Naive B cell (primary cell): ENCODE data around the gene TMEM144. TPM values are rescaled to one million over a fixed set of nuclear protein-coding genes. Genes with fewer than 3 reads are reported as not detected.

Experiments used
- ATAC-seq, 2 donors: fragments of 150-1000 bp; cut with Tn5 transposase; 2 replicates each; pipeline ENCODE4 v1.10.0; 2021; ENCODE audit warnings: low read depth in 2 of 2, mild to moderate bottlenecking in 2 of 2, moderate library complexity in 2 of 2
- DNase-seq: peaks from one replicate; pipeline ENCODE4 v3.0.0; 2022
- H3K27ac Mint-ChIP-seq, 6 donors: one replicate each; pipeline ENCODE4 v1.8.0; 2020 to 2022; ENCODE audit warnings: mild to moderate bottlenecking in 6 of 6, mixed read lengths in 6 of 6, moderate library complexity in 5 of 6, inconsistent platforms in 2 of 6
- H3K27me3 Mint-ChIP-seq, 3 donors: one replicate each; pipeline ENCODE4 v1.8.0; 2021 to 2022; ENCODE audit warnings: mixed read lengths in 3 of 3, mild to moderate bottlenecking in 1 of 3
- H3K36me3 Mint-ChIP-seq, 2 donors: one replicate each; pipeline ENCODE4 v1.8.0; 2020 to 2022; ENCODE audit warnings: mixed read lengths in 2 of 2, inconsistent platforms in 1 of 2, mild to moderate bottlenecking in 1 of 2
- H3K4me1 Mint-ChIP-seq, 3 donors: one replicate each; pipeline ENCODE4 v1.8.0; 2020 to 2022; ENCODE audit warnings: mixed read lengths in 3 of 3, inconsistent platforms in 1 of 3, mild to moderate bottlenecking in 1 of 3, moderate library complexity in 1 of 3
- H3K4me3 Mint-ChIP-seq, 8 donors: one replicate each; pipeline ENCODE4 v1.8.0; 2020 to 2022; ENCODE audit warnings: mild to moderate bottlenecking in 8 of 8, mixed read lengths in 8 of 8, moderate library complexity in 8 of 8, inconsistent platforms in 2 of 8
- H3K9me3 Mint-ChIP-seq, 7 donors: one replicate each; pipeline ENCODE4 v1.8.0; 2020 to 2022; ENCODE audit warnings: mixed read lengths in 7 of 7, mild to moderate bottlenecking in 5 of 7, inconsistent platforms in 2 of 7, moderate library complexity in 1 of 7
- polyA plus RNA-seq, 6 donors: library from polyadenylated mRNA; unstranded; fragments of 300-500 nt; fragmentation: Illumina TruSeq; gene quantifications; one replicate each; pipeline ENCODE4 v1.2.3, GENCODE V29; 2021; ENCODE audit warnings: low read depth in 6 of 6

Gene TMEM144
- polyA plus RNA-seq = not detected

DNA sequence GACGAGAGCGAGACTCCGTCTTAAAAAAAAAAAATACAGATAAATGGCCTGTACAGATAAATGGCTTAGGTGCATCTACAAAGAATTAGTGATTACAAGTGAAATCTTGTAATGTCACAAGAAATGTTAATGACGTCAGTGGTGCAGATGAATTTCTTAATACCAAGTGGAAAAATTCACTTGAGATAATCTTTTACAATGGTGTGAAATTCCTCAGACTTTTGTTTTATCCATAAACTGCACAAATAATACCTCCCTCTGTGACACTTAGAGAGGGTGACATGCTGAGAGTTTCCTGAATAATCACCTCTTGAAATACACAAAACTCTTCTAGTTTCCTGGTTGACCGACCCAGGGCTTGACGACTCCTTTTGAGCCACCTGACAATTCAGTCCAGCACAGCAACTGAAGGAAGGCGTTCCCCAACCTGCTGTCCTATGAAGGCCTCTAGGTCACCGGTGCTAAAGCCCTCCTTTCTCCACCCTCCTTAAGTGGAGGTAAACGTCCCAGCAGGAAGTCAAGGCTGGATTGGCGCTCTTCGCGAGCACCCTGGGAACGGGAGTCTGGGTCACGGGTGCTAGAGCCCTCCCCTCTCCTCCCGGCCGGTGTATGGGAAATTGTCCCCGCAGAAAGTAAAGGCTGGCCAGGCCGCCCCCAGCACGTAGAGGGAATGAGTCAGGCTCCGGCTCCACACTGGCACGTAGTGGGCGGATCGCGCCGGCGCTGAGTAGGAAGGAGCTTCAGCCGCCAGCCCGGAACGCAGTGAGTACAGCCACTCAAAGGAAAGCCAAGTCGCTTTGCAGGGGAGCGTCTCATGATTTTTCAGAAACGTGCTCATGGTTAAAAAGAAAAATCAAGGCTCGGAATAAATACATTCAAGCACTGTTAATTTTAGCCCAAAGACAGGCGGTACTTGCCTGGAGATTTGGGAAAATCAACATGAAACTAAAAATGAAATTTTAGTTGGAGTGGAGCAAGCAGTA, at the start of gene TMEM144:
Gene TMEM144, plus strand, starts transcription at position 662 of the 983 bp plus-strand sequence. CDS start 2,182 bp downstream, outside the sequence.
- peak within 1 kb of the TSS; percentile 75 to 91 (median 88) for H3K4me3 Mint-ChIP-seq
- no peaks in the 10 kb centered on the region for H3K36me3 Mint-ChIP-seq
- H3K9me3 Mint-ChIP-seq = peaks cover 0 to 4% (median 0%) of the 10 kb centered on the region in 7 donors
- H3K27ac Mint-ChIP-seq = peak within 1 kb of the TSS in 4 of 6 donors; percentile 10 to 74 (median 42)
- peaks cover 0 to 29% (median 5%) of the 10 kb centered on the region in 3 donors for H3K27me3 Mint-ChIP-seq
- no peak for DNase-seq
- ATAC-seq = peak; percentile 41 to 72
- peaks cover 15 to 18% (median 16%) of the 10 kb centered on the region in 3 donors for H3K4me1 Mint-ChIP-seq

DNA sequence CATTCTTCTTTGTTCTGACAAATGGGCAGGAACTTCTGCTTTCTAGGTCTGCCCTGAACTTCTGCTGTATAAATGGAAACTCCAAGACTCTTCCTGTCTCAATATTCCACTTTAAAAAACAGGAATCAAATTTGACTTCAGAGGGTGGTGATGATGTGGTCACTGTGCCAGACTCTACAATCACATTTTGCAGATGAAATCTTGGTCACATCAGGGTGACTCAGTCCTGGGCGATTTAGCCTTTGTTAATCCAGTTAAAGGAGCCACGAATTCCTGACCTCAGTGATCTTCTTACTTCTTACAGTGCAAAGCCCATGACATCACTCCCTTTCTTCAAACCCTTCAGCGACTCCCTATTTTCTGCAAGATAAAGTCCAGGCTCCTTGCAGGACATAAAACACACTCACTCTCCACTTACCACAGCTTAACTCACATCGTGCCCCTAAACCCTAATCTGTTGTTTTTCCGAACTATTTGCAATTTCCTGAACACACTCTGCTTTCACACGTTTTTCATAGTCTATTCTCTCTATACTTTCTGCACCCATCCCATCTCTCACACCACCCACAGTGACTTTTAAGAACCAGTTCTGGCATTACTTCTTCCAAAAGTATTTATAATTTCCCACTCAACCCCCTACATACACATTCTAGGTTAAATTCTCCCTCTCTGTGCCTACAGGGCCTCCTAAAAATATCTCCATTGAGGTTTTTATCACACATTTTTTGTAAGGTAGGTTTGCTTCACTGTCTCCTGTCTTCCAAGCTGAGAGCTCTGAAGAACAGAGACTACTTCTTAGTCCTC, 48.5 kb upstream of the TMEM144 start:
- Mint-ChIP-seq H3K9me3 (peaks cover 0 to 3% (median 0%) of the 10 kb centered on the region in 7 donors), H3K27ac (peak overlapping the region in 1 of 6 donors; percentile 7), H3K4me1 (no peaks in the 10 kb centered on the region), H3K36me3 (no peaks in the 10 kb centered on the region), H3K27me3 (peaks cover 15 to 22% (median 19%) of the 10 kb centered on the region in 3 donors), H3K4me3 (no peak overlapping the region)
- no peak for DNase-seq
- ATAC-seq = no peak

DNA sequence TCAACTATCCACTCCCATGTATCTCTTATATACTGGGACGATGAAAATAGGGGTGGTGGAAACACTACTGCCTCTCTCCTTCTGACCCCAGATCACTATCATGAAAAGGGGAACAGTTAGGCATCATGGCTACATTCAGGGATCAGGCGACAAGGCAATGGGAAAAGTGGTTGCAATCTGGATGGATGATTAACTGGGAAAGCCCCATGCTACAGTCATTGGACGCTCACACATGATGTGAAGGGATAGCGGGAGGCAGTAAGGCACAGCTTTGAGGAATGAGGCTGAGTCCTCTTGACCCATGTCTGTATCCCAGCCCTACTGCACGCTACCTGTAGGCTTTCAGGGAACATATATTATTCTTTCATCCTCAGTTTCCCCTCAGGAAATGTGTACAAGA, 47.7 kb upstream of the TMEM144 start:
- Mint-ChIP-seq H3K27ac (no peak overlapping the region), H3K9me3 (peaks cover 0 to 3% (median 0%) of the 10 kb centered on the region in 7 donors), H3K4me1 (no peaks in the 10 kb centered on the region), H3K36me3 (no peaks in the 10 kb centered on the region), H3K27me3 (peaks cover 19 to 23% (median 19%) of the 10 kb centered on the region in 3 donors), H3K4me3 (no peak overlapping the region)
- ATAC-seq = no peak
- no peak for DNase-seq

DNA sequence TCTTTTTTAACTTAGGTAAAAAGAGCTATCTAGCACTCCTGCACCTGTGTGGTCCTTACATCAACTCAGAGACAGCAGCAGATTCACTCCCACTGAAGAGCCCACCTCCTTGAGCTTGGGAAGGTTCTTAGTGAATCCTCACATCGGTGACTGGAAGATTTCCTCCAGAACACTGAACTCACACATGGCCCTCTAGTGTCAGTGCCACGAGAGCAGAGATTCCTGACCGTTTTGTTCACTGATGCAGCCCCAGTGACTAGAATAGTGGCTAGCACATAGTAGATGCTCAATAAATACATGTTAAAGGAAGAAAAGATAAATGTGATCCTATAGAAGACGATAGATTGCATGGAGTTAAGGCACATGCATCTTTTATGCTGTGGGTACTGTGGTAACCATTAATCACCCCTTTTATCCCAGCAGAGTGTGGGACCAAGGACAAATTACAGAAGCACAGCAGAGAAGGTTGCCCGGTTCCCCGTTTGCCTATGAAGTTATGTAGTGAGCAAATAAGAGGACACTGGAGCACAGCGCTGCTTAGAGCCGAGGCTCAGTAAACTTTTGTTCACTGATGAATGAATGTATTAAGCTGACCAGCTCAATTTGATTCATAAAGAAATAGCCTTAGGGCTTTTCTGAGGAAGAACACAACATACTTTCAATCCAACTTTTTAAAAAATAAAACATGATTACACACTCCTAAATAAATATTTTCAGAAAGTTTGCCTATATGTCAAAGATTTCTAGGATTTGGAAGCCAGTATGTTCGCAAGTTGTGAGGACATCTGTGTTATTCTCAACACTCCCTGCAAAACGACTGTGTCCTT, 46.1 kb upstream of the TMEM144 start:
- H3K4me1 Mint-ChIP-seq = no peaks in the 10 kb centered on the region
- H3K27ac Mint-ChIP-seq = no peak overlapping the region
- H3K9me3 Mint-ChIP-seq = peaks cover 0 to 3% (median 0%) of the 10 kb centered on the region in 7 donors
- H3K27me3 Mint-ChIP-seq = peaks cover 23 to 29% (median 23%) of the 10 kb centered on the region in 3 donors
- no peak for ATAC-seq
- no peak overlapping the region for H3K4me3 Mint-ChIP-seq
- no peaks in the 10 kb centered on the region for H3K36me3 Mint-ChIP-seq
- no peak for DNase-seq

DNA sequence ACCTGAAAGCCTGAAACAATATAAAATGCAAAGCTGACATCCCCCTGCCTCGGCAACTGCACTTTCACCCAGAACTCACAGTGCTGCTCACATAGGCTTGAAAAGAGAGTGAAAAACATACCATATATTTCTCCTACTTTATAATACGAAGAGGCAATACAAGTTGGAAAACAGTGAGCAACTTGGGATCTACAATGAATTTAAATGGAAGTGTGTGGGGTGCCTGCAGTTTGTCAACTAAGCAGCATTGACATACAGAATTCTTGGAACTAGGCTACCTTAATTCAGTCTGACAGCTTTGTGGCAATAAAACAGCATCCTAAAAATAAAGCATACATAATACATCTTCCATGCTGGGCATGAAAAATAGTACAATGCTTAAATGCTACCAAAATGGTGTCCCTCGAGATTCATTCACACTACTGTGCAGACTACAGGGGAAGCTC, 45.5 kb upstream of the TMEM144 start:
- peaks cover 24 to 34% (median 24%) of the 10 kb centered on the region in 3 donors for H3K27me3 Mint-ChIP-seq

DNA sequence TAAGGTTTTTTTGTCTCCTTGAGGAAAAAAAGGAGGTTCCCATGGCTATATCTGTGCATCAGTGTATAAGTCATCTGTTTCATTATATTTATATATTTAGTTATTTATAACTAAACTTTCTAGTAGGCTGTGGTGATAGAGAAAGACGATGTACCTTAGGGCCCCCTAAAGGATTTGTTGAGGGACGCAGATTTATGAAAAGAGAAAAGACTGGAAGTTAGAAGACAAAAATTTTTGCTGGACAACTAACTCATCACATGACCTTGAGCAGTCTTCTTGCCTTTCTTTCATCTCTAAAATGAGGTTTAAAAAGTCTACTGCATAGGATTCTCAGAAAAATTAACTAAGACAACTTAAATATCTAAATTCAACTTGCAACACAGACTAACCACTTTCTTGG, 43.6 kb upstream of the TMEM144 start:
- no peak overlapping the region for H3K27ac Mint-ChIP-seq
- peaks cover 0 to 11% (median 0%) of the 10 kb centered on the region in 3 donors for H3K4me1 Mint-ChIP-seq
- ATAC-seq = no peak
- DNase-seq = no peak
- H3K36me3 Mint-ChIP-seq = no peaks in the 10 kb centered on the region
- peaks cover 0 to 3% (median 0%) of the 10 kb centered on the region in 7 donors for H3K9me3 Mint-ChIP-seq
- H3K27me3 Mint-ChIP-seq = peaks cover 33% of the 10 kb centered on the region in 3 donors
- no peak overlapping the region for H3K4me3 Mint-ChIP-seq

More for the DNA sequence above, 45.5 kb upstream of the TMEM144 start:
- H3K36me3 Mint-ChIP-seq = no peaks in the 10 kb centered on the region
- H3K4me1 Mint-ChIP-seq = peaks cover 0 to 3% (median 0%) of the 10 kb centered on the region in 3 donors
- peaks cover 0 to 3% (median 0%) of the 10 kb centered on the region in 7 donors for H3K9me3 Mint-ChIP-seq
- H3K4me3 Mint-ChIP-seq = no peak overlapping the region
- no peak overlapping the region for H3K27ac Mint-ChIP-seq
- DNase-seq (no peak), ATAC-seq (no peak)

DNA sequence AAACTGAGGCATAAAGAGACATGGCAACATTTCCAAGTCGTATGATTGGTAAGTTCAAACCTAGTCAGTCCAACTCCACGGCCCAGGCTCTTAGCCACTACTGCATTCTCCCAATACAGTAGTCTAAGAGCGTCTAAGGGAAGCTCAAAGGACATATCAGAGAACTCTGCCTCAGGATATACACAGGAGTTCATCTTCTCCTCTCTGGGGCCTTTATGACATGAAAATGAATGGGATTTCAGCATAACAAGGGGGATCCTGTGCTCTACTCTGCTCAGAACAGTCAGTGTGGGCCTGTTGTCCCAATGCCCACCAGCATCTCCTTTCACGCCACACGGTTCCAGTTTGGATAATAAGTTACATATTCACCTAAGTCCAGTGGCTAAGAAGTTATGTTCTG, 41.7 kb upstream of the TMEM144 start:
- H3K27me3 Mint-ChIP-seq = peaks cover 26 to 39% (median 38%) of the 10 kb centered on the region in 3 donors
- no peak overlapping the region for H3K27ac Mint-ChIP-seq
- no peak overlapping the region for H3K4me3 Mint-ChIP-seq
- H3K36me3 Mint-ChIP-seq = no peaks in the 10 kb centered on the region
- no peak for DNase-seq
- peaks cover 0 to 14% (median 0%) of the 10 kb centered on the region in 3 donors for H3K4me1 Mint-ChIP-seq
- peaks cover 0 to 2% (median 0%) of the 10 kb centered on the region in 7 donors for H3K9me3 Mint-ChIP-seq
- ATAC-seq = no peak

DNA sequence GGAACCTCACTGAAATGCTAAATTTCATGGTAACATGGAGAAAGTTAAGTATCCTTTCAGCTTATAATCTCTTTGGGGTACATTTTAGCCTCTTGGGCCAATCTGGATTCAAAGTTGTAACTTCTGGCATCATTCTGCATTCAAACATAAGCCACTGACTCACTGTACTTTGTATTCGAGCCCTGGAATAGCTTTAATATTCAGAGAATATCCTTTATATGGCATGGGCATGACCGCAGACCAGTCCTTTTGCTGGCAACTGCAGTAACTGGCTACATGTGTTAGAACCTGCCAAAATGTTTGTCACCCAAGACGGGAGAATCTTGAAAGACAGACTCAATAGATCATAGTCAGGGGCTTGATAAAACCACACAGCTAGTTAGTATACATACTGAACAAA, 40.8 kb upstream of the TMEM144 start:
- Mint-ChIP-seq H3K9me3 (no peaks in the 10 kb centered on the region), H3K36me3 (no peaks in the 10 kb centered on the region), H3K4me3 (no peak overlapping the region), H3K27me3 (peaks cover 22 to 42% (median 38%) of the 10 kb centered on the region in 3 donors), H3K27ac (no peak overlapping the region), H3K4me1 (peaks cover 0 to 14% (median 0%) of the 10 kb centered on the region in 3 donors)
- no peak for ATAC-seq
- DNase-seq = no peak

DNA sequence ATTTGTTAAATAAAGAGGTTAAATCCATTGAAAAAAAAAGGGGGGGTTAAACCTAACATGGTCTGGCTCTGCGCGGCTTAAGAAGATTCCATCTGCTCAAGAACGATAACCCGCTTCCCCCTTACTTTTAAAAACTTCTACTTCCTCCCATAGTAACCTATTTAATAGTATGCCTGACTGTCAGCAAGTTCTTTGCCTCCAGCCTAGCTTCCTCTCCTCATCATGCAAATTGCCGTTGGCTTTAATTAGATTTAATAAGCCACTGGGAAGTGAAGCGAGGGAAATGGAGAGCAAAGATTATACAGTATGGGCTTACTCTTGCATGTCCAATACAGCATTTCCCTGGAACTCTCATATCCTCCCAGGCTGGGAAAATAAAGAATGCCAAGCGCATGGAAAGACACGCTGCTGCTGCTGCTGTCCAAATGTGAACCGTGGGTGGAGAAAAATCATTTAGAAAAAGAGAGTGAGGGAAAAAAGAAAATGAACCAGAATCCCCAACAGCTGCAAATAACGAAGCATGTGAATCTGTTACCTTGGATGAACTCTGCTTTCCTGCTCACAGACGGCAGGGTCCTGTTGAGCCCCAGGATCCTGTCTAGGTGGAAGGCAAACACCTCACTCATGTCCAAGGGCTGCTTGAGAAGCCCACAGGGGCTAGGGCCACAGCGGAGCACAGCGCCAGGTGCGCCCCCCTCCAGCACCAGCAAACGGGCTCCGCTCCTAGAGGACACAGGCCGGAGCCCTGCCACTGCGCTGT, 40.2 kb upstream of the TMEM144 start:
- peaks cover 0 to 14% (median 0%) of the 10 kb centered on the region in 3 donors for H3K4me1 Mint-ChIP-seq
- H3K9me3 Mint-ChIP-seq = no peaks in the 10 kb centered on the region
- H3K27me3 Mint-ChIP-seq = peaks cover 22 to 48% (median 38%) of the 10 kb centered on the region in 3 donors
- ATAC-seq = peak in 1 of 2 donors; percentile 18
- no peaks in the 10 kb centered on the region for H3K36me3 Mint-ChIP-seq
- H3K27ac Mint-ChIP-seq = no peak overlapping the region
- DNase-seq = no peak
- H3K4me3 Mint-ChIP-seq = no peak overlapping the region

DNA sequence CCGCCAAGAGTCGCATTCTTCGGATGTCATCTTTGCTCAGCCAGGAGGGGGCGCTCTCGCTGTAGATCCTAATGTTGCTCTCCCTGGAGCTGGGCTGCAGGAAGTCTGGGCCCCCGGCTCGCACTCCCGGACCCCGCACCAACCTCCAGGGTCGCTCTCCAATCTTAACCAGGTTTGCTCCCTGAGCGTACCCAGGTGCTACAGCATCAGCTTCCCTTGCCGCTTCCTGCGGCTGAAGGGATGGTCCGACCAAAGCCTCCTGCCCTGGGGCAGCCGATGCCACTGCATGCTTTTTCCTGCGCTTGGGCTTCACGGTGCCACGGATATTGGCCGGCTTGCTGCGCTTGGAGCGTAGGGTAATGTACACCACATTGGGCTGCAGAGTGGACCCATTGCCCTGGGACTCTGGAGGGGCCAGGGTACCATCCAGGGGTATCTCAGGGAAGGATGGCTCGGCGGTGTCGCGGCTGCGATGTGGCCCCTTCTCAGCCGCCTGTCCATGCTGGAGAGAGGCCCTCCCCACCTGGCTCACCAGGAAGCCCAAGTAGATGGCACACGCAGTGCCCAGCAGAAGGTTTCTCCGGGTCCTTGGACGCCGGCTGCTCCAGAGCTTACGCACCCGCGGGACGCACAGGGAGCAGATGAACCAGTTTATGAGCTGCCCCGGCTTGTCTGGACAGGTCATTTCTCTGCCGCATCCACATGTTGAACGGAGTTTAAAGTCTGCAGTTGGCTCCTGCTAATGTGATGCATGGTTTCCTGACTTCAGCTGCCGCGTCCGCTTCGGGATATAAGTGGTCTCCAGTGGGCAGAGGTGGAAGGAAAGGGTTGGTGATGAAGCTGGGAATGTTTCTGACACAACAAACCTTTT, 39.4 kb upstream of the TMEM144 start:
- DNase-seq = no peak
- Mint-ChIP-seq H3K9me3 (no peaks in the 10 kb centered on the region), H3K36me3 (no peaks in the 10 kb centered on the region)

More for the DNA sequence above, 39.4 kb upstream of the TMEM144 start:
- Mint-ChIP-seq H3K27ac (no peak overlapping the region), H3K4me1 (peaks cover 0 to 14% (median 0%) of the 10 kb centered on the region in 3 donors), H3K27me3 (peaks cover 21 to 48% (median 38%) of the 10 kb centered on the region in 3 donors), H3K4me3 (no peak overlapping the region)
- no peak for ATAC-seq
